ENCODE results near the gene ZP3.
"Not testable (repeated sequence)": the region's sequence is repeated elsewhere in the genome, so short reads cannot be mapped to it uniquely, and the experiment has no call there.

ZP3 gene

DNA sequence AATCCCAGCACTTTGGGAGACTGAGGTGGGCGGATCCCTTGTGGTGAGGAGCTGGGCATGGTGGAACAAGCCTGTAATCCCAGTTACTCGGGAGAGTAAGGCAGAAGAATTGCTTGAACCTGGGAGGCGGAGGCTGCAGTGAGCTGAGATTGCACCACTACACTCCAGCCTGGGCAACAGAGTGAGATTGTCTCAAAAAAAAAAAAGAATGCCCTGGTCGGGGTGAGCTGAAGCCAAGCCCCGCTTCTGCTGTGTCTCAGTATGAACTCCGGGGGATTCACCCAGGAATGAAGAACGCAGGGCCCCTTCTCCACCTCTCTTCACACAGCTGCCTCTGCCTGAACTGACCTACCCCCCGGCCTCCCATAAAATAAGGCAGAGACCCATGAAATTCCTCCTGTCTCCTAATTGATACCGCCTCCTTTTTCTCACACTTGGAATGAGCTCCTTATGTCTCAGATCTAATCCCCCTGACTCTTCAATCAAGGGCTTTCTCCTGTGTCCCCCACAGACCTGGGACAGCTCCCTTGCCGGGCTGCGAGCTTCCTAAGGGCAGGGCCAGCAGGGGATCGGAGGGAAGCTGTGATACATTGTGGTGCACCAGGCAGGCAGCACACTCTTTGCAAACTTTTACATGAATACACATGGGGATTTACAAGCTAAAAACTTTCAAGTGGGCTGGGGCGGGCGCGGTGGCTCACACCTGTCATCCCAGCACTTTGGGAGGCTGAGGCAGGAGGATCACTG is 911 bp upstream of the ZP3 start:
- H2AFZ ChIP-seq (ENCODE audit: low read depth), result no peak overlapping the region
- H3K36me3 ChIP-seq (ENCODE audit: insufficient read depth), result no peaks in the 10 kb centered on the region
- peak overlapping the region; percentile 32 for H3K4me2 ChIP-seq
- H3K4me1 ChIP-seq (ENCODE audit: low read depth, poor library complexity, severe bottlenecking), result peaks cover 48% of the 10 kb centered on the region
- H4K20me1 ChIP-seq (ENCODE audit: insufficient read depth), result no peaks in the 10 kb centered on the region
- H3K79me2 ChIP-seq (ENCODE audit: insufficient read depth, low read depth), result no peaks in the 10 kb centered on the region
- no peaks in the 10 kb centered on the region for H3K27me3 ChIP-seq (ENCODE audit: insufficient read depth, low read depth)
- TF ChIP-seq CTCF (conservative IDR thresholded peaks at IDR 0.05; ENCODE audit: low read depth, low read length), result no peak
- H3K4me3 ChIP-seq (IDR thresholded peaks at IDR 0.05; ENCODE audit: insufficient read depth, low read depth, low read length), result no peak overlapping the region
- H3K27ac ChIP-seq, result peak overlapping the region; percentile 75
- H3K9ac ChIP-seq, result peak overlapping the region; percentile 8; the same call in 1 of the 2 replicates

DNA sequence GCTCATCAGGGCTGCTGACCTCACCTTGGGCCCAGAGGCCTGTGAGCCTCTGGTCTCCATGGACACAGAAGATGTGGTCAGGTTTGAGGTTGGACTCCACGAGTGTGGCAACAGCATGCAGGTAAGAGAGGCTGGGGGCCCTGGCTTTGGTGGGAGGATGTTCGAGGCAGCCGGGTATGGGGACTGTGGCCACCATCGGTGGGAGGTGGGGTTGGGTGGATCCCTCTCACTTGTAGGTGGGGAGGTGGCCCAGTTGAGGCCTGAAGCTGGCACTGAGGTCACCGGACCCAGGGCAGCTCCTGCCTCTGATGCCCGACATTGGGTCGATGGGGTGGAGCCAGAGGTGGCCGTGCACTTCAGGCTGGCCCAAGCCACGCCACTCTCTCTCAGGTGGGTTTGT is 406 bp downstream of the ZP3 start:
- Histone ChIP-seq H3K79me2 (ENCODE audit: insufficient read depth, low read depth) (no peaks in the 10 kb centered on the region), H3K9ac (peak overlapping the region; percentile 19; the same call in 1 of the 2 replicates), H2AFZ (ENCODE audit: low read depth) (peak overlapping the region; percentile 5; the same call in 1 of the 2 replicates), H3K36me3 (ENCODE audit: insufficient read depth) (no peaks in the 10 kb centered on the region), H3K4me2 (peak overlapping the region; percentile 66), H4K20me1 (ENCODE audit: insufficient read depth) (no peaks in the 10 kb centered on the region), H3K27ac (peak overlapping the region; percentile 75), H3K4me3 (IDR thresholded peaks at IDR 0.05; ENCODE audit: insufficient read depth, low read depth, low read length) (no peak overlapping the region), H3K27me3 (ENCODE audit: insufficient read depth, low read depth) (no peaks in the 10 kb centered on the region), H3K4me1 (ENCODE audit: low read depth, poor library complexity, severe bottlenecking) (peaks cover 52% of the 10 kb centered on the region)
- TF ChIP-seq CTCF (conservative IDR thresholded peaks at IDR 0.05; ENCODE audit: low read depth, low read length), result no peak

- Histone ChIP-seq H3K27ac (peak overlapping the region; percentile 75), H2AFZ (ENCODE audit: low read depth) (0 out of 2 replicates have a peak overlapping the region, but pooled peaks have one; percentile 5), H3K9ac (peak overlapping the region; percentile 19; the same call in 1 of the 2 replicates), H3K4me2 (peak overlapping the region; percentile 66), H3K4me1 (ENCODE audit: low read depth, poor library complexity, severe bottlenecking) (peaks cover 52% of the 10 kb centered on the region)
- H3K4me3 ChIP-seq (IDR thresholded peaks at IDR 0.05; ENCODE audit: insufficient read depth, low read depth, low read length); H3K79me2 ChIP-seq (ENCODE audit: insufficient read depth, low read depth); H3K36me3 ChIP-seq (ENCODE audit: insufficient read depth); H3K27me3 ChIP-seq (ENCODE audit: insufficient read depth, low read depth); H4K20me1 ChIP-seq (ENCODE audit: insufficient read depth): not testable (repeated sequence)
Observed at GRCh38 chr7:76425558-76425957, 808 bp downstream of the ZP3 start.

DNA sequence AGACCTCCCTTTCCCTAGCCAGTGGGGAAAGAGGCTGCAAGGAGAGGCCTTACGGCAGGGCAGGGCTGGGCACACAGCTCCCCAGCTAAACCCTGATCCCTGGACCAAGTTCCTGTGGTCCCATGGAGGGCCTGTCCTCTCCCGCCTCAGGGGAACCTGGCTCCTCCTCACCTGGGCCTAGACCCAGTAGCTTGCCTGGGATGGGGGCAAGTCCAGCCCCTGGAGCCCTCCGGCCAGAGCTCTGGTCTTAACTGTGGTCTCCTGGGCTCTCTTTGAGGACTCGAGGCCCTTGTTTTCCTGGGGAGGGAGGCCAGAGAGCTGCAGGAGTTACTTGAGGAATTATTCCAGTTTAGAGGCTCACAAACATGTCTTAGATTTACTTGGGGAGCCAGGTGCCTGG is 1.5 kb downstream of the ZP3 start:
- peak overlapping the region; percentile 66; the same call in 1 of the 2 replicates for H3K4me2 ChIP-seq
- no peaks in the 10 kb centered on the region for H3K36me3 ChIP-seq (ENCODE audit: insufficient read depth)
- no peaks in the 10 kb centered on the region for H4K20me1 ChIP-seq (ENCODE audit: insufficient read depth)
- H3K27me3 ChIP-seq (ENCODE audit: insufficient read depth, low read depth), result no peaks in the 10 kb centered on the region
- H3K4me3 ChIP-seq (IDR thresholded peaks at IDR 0.05; ENCODE audit: insufficient read depth, low read depth, low read length), result no peak overlapping the region
- H3K4me1 ChIP-seq (ENCODE audit: low read depth, poor library complexity, severe bottlenecking), result peaks cover 52% of the 10 kb centered on the region
- TF ChIP-seq CTCF (conservative IDR thresholded peaks at IDR 0.05; ENCODE audit: low read depth, low read length), result no peak
- peak overlapping the region; percentile 75; the same call in 1 of the 2 replicates for H3K27ac ChIP-seq
- H3K9ac ChIP-seq, result no peak overlapping the region
- no peak overlapping the region for H2AFZ ChIP-seq (ENCODE audit: low read depth)
- H3K79me2 ChIP-seq (ENCODE audit: insufficient read depth, low read depth), result no peaks in the 10 kb centered on the region

- Histone ChIP-seq H3K4me3 (IDR thresholded peaks at IDR 0.05; ENCODE audit: insufficient read depth, low read depth, low read length) (no peak overlapping the region), H4K20me1 (ENCODE audit: insufficient read depth) (no peaks in the 10 kb centered on the region), H3K9ac (no peak overlapping the region), H2AFZ (ENCODE audit: low read depth) (no peak overlapping the region), H3K79me2 (ENCODE audit: insufficient read depth, low read depth) (no peaks in the 10 kb centered on the region), H3K27ac (no peak overlapping the region), H3K4me2 (no peak overlapping the region), H3K36me3 (ENCODE audit: insufficient read depth) (no peaks in the 10 kb centered on the region), H3K4me1 (ENCODE audit: low read depth, poor library complexity, severe bottlenecking) (peaks cover 56% of the 10 kb centered on the region), H3K27me3 (ENCODE audit: insufficient read depth, low read depth) (no peaks in the 10 kb centered on the region)
- TF ChIP-seq CTCF (conservative IDR thresholded peaks at IDR 0.05; ENCODE audit: low read depth, low read length), result no peak
Observed at GRCh38 chr7:76427635-76428034, 2.9 kb downstream of the ZP3 start.
